Kidney glomerular epithelial cell (primary cell): ENCODE measurements around the gene CDH6.

Experiments
- DNase-seq: peaks from one replicate; lab custom pipeline; 2025; lab: John Stamatoyannopoulos, UW

CDH6 gene

DNA sequence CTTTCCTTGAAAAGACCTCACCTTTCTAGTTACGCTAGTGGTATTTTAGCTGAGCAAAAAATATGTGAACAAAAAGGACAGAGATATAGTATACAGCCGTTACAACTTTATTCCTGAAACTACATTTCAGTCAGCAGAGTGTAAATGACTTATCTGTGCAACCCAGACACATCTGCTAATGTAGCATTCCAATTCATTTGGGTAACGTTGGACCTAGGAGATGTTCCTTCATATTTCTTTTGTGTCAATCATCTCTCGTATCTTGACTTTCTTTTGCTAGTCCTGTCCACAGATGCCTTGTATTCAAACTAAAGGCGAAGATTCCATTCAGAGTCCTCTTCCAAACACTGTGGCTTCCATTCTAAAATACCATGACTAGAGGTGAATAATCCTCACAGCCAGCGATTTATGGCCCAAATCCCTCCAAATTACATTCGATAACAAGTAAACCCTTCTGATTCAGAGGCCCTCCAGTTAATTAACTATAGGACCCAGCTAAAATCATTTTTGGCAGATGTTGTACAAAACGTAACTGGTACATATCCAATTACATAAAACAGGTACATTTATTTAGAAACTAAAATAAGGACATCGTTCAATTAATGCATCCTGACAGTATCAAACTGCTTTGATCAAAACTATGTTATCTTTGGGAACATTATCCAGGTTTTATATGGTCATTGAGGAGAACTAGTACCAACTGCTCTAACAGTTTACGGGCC is 182.7 kb downstream of the CDH6 start:
- no peak for DNase-seq

GRCh38 chr5:31377274-31377946 is 183.9 kb downstream of the CDH6 start:
- DNase-seq = no peak

DNA sequence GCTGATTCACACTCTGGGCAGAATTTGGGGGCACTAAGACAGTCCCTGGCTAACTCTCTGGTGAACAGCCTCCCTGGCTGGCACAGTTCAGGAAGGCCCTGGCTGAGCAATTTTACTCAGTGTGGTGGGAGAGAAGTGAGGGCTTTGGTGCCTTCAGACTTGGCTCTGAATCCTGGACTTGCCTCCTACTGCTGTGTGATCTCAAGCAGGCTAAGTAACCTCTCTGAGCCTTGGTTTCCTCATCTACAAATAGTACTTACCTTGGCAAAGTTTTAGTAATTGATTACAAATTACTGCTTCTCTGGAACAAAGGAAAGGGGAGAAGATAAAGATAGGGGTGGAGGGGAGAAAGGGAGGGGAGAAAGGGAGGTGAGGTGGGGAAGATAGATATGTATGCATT is 184.7 kb downstream of the CDH6 start:
- DNase-seq = no peak
